GM10248 (cell line): ENCODE results near the gene KCNK17.

ENCODE experiments used
- CTCF ChIA-PET: fragments of 300-600 bp; sonication (Branson Sonifier 250); formaldehyde crosslinking; extraction: SDS; loops from one replicate; lab custom pipeline; 2021; ENCODE audit warnings: antibody characterized with exemption; lab: Yijun Ruan, JAX
- POLR2A ChIA-PET: fragments of 350-650 bp; sonication (Branson Sonifier 250); formaldehyde crosslinking; extraction: SDS; loops from one replicate; lab custom pipeline; 2020; ENCODE audit warnings: antibody characterized with exemption; lab: Yijun Ruan, JAX
- DNase-seq: peaks from one replicate; pipeline ENCODE4 v3.0.0; 2012; ENCODE audit errors: extremely low spot score
- TF ChIP-seq, protein P1 (sequence below): IDR thresholded peaks from 2 replicates; pipeline ENCODE4 v1.5.1; 2012; ENCODE audit warnings: mild to moderate bottlenecking, low read depth; ENCODE audit errors: extremely low read depth, missing control alignments, control extremely low read depth

Gene KCNK17

GRCh38 chr6:39313526-39314272 lies 520 bp downstream of the KCNK17 start:
- TF ChIP-seq, protein P1, sequence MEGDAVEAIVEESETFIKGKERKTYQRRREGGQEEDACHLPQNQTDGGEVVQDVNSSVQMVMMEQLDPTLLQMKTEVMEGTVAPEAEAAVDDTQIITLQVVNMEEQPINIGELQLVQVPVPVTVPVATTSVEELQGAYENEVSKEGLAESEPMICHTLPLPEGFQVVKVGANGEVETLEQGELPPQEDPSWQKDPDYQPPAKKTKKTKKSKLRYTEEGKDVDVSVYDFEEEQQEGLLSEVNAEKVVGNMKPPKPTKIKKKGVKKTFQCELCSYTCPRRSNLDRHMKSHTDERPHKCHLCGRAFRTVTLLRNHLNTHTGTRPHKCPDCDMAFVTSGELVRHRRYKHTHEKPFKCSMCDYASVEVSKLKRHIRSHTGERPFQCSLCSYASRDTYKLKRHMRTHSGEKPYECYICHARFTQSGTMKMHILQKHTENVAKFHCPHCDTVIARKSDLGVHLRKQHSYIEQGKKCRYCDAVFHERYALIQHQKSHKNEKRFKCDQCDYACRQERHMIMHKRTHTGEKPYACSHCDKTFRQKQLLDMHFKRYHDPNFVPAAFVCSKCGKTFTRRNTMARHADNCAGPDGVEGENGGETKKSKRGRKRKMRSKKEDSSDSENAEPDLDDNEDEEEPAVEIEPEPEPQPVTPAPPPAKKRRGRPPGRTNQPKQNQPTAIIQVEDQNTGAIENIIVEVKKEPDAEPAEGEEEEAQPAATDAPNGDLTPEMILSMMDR, result no peak
- DNase-seq, result no peak
- CTCF ChIA-PET, result interaction anchor here (2.7 kb wide), 1 partner anchor 11 kb away, joined by 10 read pairs; no protein-coding TSS in a partner anchor
- POLR2A ChIA-PET, result no interaction called here

DNA sequence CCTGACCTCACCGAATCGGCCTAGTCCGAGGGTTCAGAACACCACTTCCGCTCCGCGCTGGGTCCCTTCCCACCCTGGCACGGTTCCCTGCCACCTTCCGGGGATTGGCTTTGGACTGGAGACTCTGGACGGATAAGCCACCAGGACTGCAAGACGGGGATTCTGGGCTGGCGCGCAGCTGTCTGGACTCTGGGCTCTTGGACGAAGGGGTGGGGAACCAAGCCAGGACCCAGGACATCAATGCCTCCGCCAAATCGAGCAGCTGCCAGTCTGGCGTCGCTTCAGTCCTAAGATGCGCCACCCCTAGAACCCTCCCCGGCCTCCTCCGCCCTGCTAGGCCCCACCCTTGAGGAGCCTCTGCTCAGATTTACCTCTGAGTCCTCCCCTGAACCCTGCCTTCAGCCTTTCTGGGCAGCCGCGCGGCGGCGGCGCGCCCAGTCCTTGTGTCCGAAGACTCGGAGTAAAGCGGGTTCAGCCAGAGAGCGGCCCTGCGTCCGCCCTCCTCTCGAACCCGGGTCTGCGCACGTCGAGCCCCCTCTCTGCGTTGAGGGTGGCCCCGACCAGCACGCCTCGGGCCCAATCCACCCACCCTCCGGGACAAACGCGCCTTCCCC lies 1.2 kb downstream of the KCNK17 start:
- TF ChIP-seq, protein P1, result no peak
- ChIA-PET CTCF (interaction anchor here (2.7 to 4.3 kb wide), 2 partner anchors 11 to 145 kb away, joined by 10 to 79 read pairs; no protein-coding TSS in a partner anchor), POLR2A (no interaction called here)
- DNase-seq, result no peak

- no peak for DNase-seq
- TF ChIP-seq, protein P1, result no peak
- ChIA-PET POLR2A (no interaction called here), CTCF (interaction anchor here (0.7 to 4.3 kb wide), 30 partner anchors 8 to 999 kb away, joined by 3 to 79 read pairs (median 4); no protein-coding TSS in a partner anchor)
Measured at GRCh38 chr6:39310542-39310941, 3.7 kb downstream of the KCNK17 start.

DNA sequence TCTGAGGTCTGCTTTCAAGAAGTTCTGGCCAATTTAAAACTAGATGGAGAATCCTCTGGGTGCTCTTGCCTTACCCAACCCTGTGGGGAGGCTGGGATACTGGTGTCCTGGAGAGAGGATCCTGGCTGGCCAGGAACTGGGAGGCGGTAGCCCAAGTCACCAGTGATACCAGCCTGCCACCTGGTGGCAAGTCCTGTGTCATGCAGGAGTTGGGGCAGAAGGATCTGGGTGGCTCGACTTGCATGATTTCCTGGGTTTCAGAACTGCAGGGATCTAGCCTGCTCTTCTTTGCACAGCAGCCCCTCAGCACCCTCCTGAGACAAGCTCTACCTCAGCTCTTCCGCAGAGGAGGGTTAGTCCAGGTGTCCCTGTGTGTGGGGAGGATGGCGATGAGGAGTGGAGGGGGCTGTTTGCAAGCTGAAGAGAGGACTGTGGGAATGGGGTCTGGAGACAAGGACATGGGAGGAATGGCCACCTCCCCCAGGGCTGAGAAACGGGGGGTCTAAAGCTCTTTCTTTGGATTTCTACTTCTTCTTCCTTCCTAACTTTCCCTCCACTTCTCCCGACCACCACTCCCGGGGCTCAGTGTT lies 4.2 kb downstream of the KCNK17 start:
- peak; percentile 79 for DNase-seq
- TF ChIP-seq, protein P1, result peak; percentile 92
- ChIA-PET CTCF (interaction anchor here (0.6 to 4.3 kb wide), 35 partner anchors 9 to 999 kb away, joined by 3 to 79 read pairs (median 4); no protein-coding TSS in a partner anchor), POLR2A (no interaction called here)

DNA sequence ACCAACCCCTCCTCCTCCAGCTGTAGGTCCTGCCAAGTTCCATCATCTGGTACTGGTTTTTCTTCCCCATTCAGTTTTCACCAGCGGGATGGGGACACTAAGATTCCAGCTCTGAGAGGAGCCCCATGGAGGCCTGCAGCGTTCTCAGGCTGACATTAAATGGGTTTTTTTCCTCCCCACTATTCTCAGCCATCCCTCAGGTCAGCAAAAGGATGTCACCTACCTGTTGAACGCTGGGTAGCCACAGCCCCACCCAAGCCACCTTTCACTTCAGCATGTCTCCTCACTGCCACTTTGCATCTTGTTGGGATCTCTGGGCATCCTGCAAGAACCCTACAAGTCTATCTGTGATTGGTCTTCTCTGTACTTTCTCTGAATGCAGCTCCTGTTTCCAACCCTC lies 6.8 kb downstream of the KCNK17 start:
- POLR2A ChIA-PET, result interaction anchor here (0.6 kb wide), 1 partner anchor 604 kb away, joined by 4 read pairs; no protein-coding TSS in a partner anchor
- CTCF ChIA-PET, result interaction anchor here (1.3 to 10.2 kb wide), 4 partner anchors 139 to 435 kb away, joined by 3 to 265 read pairs (median 7); no protein-coding TSS in a partner anchor
- TF ChIP-seq, protein P1, result no peak
- DNase-seq, result no peak

DNA sequence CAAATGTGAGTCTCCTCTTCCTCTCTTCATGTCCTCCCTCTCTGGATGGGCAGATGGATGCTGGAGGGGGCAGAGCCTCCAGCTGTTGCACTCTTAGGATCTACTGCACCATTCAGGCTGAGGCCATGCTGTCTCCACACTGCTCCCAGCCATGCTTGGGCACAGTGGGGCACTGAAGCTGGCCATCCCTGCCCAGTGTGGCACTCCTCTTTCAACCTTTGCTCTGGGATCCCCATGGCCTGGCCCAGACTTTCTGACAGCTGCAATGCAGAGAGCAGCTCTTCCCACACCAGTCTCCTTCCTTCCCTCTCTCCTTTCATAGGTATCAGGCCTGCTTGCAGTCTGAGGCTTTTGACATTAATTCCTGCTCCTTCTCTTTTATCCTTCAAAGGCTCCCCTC lies 9.3 kb downstream of the KCNK17 start:
- ChIA-PET POLR2A (no interaction called here), CTCF (interaction anchor here (0.7 to 10.2 kb wide), 8 partner anchors 12 to 432 kb away, joined by 3 to 265 read pairs (median 6); no protein-coding TSS in a partner anchor)
- TF ChIP-seq, protein P1, result no peak
- no peak for DNase-seq
